ENCODE measurements around the gene IL36RN.

DNA sequence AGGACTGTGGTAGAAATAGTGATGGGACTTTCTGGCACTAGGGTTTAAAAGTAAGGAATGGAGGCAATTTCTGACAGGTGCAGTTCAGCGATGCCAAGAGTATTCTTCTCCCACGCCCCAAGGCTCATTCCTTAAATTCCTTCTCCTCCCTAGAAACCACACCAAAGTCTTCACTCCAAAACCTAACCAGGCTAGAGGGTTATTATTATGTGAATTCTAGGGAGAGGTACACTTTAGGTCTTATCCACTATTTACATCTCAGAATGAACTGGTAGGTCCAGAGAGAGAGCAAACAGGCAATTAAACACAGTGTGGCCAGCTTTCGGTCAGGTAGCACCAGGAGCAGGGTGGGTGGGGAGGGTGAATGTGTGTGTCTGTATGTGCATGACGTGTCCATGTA, 20.1 kb downstream of the IL36RN start:
- TF ChIP-seq, protein P1, sequence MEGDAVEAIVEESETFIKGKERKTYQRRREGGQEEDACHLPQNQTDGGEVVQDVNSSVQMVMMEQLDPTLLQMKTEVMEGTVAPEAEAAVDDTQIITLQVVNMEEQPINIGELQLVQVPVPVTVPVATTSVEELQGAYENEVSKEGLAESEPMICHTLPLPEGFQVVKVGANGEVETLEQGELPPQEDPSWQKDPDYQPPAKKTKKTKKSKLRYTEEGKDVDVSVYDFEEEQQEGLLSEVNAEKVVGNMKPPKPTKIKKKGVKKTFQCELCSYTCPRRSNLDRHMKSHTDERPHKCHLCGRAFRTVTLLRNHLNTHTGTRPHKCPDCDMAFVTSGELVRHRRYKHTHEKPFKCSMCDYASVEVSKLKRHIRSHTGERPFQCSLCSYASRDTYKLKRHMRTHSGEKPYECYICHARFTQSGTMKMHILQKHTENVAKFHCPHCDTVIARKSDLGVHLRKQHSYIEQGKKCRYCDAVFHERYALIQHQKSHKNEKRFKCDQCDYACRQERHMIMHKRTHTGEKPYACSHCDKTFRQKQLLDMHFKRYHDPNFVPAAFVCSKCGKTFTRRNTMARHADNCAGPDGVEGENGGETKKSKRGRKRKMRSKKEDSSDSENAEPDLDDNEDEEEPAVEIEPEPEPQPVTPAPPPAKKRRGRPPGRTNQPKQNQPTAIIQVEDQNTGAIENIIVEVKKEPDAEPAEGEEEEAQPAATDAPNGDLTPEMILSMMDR (IDR thresholded peaks at IDR 0.05; ENCODE audit: borderline replicate concordance, extremely low read depth, low read length, poor library complexity, severe bottlenecking) = no peak
- TF ChIP-seq EZH2 (IDR thresholded peaks at IDR 0.05; ENCODE audit: borderline replicate concordance, low read depth, low read length, severe bottlenecking) = no peak
